Measurements from ENCODE around the gene RBMX2. TPM values are rescaled to one million over a fixed set of nuclear protein-coding genes. Genes with fewer than 3 reads are reported as not detected.

Gene RBMX2, protein sequence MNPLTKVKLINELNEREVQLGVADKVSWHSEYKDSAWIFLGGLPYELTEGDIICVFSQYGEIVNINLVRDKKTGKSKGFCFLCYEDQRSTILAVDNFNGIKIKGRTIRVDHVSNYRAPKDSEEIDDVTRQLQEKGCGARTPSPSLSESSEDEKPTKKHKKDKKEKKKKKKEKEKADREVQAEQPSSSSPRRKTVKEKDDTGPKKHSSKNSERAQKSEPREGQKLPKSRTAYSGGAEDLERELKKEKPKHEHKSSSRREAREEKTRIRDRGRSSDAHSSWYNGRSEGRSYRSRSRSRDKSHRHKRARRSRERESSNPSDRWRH
- 17.1 and 17.5 TPM in 2 replicates for total RNA-seq

GRCh38 chrX:130401415-130402207, at the start of gene RBMX2:
RBMX2 (plus strand) TSS chrX:130401987; CDS start chrX:130402033, 46 bp downstream.

DNA sequence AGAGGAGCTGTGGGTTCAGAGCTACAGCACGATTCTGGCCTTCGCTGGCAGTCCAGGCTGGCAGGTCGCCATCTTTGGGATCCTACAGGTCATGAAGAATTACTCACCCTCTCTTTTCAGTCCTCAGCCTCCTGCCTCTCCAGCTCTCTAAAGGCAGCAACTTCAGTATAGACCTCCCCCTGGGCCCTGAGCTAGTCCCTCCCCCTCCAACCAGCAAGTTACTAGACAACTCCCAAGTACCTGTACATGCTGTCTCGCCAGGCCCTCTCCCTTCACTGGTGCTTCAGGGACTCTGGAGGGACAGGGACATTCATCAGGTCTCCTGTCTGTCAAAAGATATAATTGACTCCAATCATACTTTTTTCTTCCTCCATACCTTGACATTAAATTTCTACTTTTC, 16.3 kb upstream of the RBMX2 start, which contains the start of gene GPR119:
GPR119 (minus strand) TSS at position 155 of the 400 bp plus-strand sequence. CDS start 227 bp downstream, outside the sequence.

Other genes starting within 250 kb of the RBMX2 start
- 14.9 and 28.0 TPM in 2 replicates for gene AIFM1, start 236.1 kb upstream of the RBMX2 start, total RNA-seq
- gene RAB33A, start 230.0 kb upstream of the RBMX2 start, total RNA-seq: 1.2 and 15.2 TPM in 2 replicates
- gene ZNF280C, start 133.1 kb upstream of the RBMX2 start, total RNA-seq: 1.7 and 2.9 TPM in 2 replicates
- gene SLC25A14, start 62.1 kb upstream of the RBMX2 start, total RNA-seq: 12.4 and 13.8 TPM in 2 replicates
- not detected in 2 replicates for gene GPR119, start 16.3 kb upstream of the RBMX2 start, total RNA-seq

Data from regular cardiac myocyte (primary cell).